ENCODE measurements around the gene BCL3.
A peak's percentile ranks its signal among the peaks of the same experiment; 100 is the strongest.
"Not testable (repeated sequence)": the region's sequence is repeated elsewhere in the genome, so short reads cannot be mapped to it uniquely, and the experiment has no call there.

Gene BCL3

GRCh38 chr19:44721369-44721768 lies 27.1 kb upstream of the BCL3 start:
- DNase-seq, result not testable (repeated sequence)

DNA sequence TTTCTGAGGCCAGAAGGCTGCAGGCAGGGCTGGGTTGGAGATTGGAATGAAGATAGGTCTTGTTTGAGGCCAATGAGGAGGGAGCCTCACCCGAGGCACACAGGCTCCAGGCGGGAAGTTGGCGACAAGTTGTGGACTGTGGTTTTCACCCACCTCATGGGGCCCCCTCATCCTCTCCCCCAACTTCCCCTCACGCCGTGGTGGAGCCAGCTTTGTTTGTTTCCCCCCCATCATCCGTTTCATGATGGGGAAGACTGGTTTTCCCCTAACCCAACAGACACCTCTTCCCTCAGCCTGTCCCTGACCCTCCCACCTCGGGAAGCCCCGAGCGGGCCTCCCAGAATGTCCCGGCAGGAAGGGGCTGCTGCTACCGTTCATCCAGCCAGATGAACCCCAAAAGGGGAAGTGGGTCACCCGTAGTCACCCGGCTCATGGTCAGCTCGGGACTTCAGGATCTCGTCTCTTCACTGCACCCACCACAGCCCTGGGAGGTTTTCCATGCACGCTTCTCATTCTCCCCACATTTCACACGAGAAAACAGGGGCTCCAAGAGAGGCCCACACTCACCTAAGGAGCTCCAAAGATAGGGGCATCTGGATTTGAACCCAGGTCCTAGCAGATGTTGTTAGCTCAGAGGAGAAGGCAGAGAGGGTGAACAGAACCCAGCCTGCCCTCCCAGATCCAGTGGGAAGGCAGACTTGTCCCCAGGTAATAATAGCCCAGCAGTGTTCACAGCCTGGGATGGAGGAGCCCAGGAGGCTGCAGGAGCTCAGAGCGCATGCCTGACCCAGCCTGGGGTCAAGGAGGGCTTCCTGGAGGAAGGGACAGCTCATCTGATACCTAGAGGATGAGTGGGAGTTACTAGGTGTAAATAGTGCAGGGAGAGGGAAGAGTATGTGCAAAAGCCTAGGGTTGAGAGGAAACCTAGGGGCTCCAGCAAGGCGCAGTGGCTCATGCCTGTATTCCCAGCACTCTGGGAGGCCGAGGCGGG lies 26.1 kb upstream of the BCL3 start:
- no peak for DNase-seq

- no peak for DNase-seq
Measured at GRCh38 chr19:44723299-44723951, 25.1 kb upstream of the BCL3 start.

GRCh38 chr19:44723952-44724319 lies 24.6 kb upstream of the BCL3 start:
- DNase-seq, result peak; percentile 70

DNA sequence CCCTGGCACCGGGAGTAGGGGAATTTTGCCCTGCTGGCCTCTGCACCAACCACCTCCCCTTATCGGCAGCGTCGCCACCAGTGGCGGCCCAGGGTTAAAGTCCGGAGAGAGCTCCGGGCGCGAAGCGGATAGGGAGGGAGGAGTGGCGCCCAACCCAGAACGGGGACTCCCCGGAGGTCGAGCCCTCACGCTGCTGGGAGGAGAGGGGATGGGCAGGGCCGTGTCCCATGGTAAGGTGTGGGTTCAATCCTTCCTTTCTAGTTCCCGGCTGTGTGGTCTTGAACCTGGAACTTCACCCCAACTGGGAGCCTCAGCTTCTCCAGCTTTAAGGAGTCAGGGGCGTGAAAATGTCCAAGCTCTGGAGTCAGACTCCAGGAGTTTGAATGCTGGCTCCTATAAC lies 23.3 kb upstream of the BCL3 start:
- DNase-seq, result no peak

DNA sequence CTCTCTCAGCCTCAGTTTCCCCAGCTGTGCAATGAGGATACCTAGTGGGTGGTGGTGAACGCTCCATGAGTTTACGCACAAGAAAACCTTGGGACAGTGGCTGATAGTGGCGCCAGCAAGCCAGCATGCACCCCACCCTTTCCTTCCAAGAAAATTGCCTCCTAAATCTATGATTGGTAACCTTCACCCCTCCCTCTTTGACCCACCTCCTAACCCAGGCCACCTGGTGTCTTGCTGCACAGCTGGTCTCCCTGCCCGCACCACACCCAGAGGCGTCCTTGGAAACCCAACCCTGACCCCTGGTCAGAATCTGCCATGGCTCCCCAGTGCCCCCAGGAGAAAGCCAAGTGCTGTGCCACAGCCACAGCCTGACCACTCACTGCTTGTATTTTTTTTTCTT lies 22.8 kb upstream of the BCL3 start:
- DNase-seq, result no peak

DNA sequence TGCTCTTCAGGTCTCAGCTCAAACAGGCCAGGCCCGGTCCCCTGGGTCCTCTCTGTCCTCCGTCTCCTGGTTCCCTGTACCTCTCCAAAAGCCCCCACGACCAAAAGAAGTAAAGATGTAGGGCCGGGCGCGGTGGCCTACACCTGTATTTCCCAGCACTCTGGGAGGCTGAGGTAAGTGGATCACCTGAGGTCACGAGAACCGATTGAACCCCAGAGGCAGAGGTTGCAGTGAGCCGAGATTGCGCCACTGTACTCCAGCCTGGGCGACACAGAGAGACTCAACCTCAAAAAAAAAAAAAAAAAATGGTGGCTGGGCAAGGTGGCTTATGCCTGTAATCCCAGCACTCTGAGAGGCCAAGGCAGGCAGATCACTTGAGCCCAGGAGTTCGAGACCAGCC lies 22.0 kb upstream of the BCL3 start:
- no peak for DNase-seq

GRCh38 chr19:44728178-44728577 lies 20.3 kb upstream of the BCL3 start:
- no peak for DNase-seq

DNA sequence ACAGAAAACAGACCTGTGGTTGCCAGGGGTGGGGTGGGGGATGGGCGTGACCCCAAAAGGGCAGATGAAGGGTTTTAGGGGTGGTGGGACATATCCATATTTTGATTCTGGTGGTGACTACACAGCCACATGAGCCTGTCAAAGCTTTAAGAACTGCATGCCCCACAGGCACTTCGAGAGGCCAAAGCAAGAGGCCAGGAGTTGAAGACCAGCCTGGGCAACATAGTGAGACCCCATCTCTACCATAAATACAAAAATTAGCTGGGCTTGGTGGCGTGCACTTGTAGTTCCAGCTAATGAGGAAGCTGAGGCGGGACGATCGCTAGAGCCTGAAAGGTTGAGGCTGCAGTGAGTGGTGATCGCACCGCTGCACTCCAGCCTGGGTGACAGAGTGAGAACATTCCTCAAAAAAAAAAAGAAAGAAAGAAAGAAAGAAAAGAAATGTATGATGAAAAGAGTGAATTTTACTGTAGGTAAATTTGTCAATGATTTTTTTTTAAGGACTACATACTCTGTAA lies 18.9 kb upstream of the BCL3 start:
- DNase-seq, result no peak

DNA sequence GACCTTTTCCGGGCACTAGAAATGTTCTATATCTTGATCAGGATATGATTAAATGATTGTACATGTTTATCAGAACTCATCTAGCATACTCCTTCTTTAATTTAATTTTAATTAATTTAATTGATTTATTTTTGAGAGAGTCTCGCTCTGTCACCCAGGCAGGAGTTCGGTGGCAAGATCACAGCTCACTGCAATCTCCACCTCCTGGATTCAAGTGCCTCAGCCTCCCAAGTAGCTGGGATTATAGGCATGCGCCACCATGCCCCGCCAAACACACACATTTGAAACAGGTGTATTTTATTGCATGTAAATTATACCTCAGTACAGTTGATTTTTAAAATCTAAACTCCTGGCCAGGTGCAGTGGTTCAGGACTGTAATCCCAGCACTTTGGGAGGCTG lies 17.4 kb upstream of the BCL3 start:
- DNase-seq, result no peak

DNA sequence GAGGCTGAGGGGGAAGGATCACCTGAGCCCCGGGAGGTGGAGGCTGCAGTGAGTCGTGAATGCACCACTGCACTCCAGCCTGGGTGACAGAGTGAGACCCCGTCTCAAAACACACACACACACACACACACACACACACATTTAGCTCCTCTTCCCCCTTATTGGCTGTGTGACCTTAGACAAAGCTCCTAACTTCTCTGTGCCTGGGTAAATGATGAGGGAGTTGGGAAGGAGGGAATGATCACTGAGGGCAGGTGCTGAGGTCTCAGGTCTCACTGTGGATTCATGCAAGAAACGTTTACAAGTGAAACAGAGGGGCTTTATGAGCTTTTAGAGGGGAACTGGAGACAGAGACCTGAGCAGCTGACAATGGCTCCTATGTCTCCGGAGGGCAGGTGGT lies 16.9 kb upstream of the BCL3 start:
- no peak for DNase-seq

DNA sequence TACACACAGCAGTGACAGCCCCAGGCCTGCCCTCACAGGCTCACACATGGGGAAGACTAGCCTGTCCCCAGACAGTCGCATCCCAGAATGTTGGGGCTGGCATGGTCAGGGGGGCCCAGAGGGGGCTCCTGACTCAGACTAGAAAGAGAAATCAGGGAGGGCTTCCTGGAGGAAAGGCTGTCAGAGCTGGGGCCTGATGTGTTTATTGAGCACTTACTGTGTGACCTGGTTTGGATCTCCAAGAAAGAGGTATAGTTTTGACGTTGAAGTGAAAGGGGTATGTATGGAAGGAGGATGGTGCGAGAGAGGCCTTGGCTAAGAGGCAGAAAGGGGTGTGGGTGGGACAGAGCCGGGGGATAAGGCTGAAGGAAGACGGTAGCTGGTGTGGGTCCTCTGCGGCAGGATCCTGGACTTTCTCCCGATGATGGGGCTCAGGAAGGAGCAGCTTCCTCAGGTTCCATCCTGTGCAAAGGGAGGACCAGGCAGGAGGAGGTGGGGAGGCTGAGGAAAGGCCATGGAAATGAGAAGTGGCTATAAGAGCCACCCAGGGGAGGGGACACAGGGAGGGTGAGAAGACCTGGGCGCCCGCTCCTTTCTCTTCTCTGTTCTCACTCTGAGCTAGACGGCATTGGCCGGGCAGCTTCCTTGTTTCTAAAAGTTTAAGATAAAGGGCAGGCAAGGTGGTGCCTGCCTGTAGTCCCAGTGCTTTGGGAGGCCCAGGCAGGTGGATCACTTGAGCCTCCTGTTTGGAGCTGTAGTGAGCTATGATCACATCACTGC lies 16.1 kb upstream of the BCL3 start:
- no peak for DNase-seq

DNA sequence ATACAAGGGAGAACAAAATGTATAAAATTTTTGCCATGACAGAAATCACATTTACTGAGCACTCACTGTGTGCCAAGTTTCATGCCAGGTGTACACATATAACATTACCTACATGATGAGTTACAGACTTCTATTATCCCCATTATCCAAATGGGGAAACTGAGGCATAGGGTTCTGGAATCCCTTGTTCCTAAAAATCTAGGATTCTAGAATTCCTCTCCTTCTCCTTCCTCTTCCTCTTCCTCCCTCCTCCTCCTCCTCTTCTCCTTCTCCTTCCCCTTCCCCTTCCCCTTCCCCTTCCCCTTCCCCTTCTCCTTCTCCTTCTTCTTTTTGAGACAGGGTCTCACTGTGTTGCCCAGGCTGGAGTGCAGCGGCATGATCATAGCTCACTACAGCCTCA lies 14.2 kb upstream of the BCL3 start:
- no peak for DNase-seq

GRCh38 chr19:44735011-44735410 lies 13.5 kb upstream of the BCL3 start:
- DNase-seq, result no peak

- no peak for DNase-seq
Measured at GRCh38 chr19:44737238-44738071, 11.1 kb upstream of the BCL3 start.

DNA sequence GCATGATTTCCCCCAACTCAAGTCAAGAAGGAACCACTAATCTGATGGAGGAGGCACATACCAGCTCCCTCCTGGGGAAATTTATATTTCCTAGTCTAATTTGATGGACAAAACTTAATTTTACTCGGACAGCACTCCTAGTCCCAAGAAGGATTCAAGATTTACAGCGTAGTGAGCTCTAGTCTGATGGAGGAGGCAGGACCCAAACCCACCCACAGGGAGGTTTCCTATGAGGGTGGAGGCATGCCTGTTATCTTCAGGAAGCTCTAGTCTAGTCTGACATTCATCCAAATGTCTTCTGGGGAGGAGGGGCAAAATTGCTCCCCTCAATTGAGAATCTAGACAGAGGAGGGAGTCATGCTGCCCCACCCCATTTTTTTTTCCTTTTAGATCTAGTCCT lies 10.4 kb upstream of the BCL3 start:
- DNase-seq, result no peak

DNA sequence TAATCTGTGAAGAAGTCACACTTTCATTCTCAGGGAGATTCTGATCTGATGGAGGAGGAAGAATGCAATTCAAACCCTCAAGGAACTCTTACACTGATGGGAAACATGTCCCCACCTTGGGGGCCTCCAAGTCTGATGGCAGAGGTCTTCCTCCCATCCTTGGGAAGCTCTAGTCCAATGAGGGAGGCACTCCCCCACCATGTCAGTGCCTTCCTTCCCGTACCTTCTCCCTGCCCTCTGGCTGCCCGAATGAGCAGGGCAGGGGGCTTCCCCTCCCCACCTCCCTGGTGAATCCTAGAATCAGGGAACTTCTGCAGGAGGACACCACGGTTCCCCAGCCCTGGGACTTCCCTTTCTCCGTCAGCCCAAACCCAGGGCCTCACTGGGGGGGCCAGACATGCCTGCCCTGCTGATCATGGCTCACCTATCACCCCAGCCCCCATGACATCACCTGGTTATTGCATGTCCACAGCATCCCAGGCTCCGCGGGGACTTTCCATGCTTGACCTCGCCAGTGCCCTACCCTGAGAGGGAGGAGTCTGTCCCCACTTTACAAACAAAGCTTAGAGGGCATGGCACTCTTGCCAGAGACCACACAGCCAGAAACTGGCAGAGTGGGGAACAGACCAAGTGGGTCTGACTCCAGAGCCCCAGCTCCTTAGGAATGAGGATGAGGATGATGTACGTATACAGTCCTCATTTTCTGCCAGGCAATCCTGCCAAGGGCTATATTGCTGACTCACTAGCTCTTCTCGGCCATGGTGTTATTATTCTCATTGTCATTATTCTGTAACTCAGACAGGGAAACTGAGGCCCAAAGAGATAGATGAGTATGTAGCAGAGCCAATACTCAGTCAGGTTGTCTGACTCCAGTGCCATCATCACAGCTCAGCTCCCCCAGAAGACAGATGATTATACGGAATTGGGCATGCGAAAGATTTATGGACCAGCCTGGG lies 9.6 kb upstream of the BCL3 start:
- DNase-seq, result no peak

GRCh38 chr19:44740351-44740824 lies 8.1 kb upstream of the BCL3 start:
- DNase-seq, result no peak

DNA sequence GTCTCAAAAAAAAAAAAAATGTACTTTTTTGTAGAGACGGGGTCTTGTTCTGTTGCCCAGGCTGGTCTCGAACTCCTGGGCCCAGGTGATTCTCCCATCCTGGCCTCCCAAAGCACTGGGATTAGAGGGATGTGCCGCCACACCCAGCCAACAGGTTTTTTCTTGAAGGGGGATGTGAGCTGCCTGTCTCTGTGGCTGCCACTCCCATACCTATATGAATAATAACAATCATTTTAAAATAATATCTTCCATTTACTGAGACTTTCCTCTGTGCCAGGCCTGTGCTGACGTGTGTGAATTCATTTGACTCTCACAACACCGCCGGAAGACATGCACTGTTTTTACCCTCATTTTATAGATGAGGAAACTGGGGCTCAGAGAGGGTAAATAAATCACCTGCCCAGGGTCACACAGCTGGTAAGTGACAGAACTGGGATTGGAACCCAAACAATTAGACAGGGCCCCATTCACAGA lies 7.2 kb upstream of the BCL3 start:
- DNase-seq, result no peak

DNA sequence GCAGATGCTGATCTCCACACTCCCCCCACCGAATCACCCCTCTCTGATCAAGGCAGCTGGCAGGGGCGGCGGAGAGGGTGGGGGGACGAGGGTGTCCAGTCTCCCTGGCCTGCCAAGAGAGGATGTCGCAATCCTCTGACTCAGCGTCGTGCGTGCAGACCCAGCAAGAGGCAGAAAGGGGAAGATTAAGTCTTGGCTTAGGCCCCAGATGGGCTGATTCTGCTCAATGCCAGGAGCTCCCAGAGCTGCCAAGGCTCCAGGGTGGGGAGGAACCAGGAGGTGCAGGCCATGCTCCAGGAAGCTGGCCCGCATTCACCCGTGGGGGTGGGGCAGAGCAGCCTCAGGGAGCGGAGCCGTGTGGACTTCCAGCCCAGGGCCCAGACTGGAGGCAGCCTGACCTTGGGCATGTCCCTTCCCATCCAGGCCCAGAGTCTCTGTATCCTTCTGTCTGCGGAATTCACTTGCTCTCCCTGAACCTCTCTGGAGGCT lies 6.6 kb upstream of the BCL3 start:
- no peak for DNase-seq
